RPMI7951 (cell line): ENCODE data around the gene MAD1L1. TPM values are rescaled to one million over a fixed set of nuclear protein-coding genes. Genes with fewer than 3 reads are reported as not detected.

Experiments
- DNase-seq: peaks from one replicate; pipeline ENCODE4 v3.0.0-alpha.2; 2012; ENCODE audit warnings: low read depth
- total RNA-seq: library from RNA; depleted of rRNA; stranded (reverse); fragments of >200 nt; shearing (Covaris generic); gene quantifications from 2 replicates; pipeline ENCODE4 v1.2.3, GENCODE V29; 2014

Gene MAD1L1
- total RNA-seq, 1 experiment from 2014 or later: 133 TPM

- DNase-seq: no peak
Observed at GRCh38 chr7:2140216-2141020, 92.3 kb downstream of the MAD1L1 start.

GRCh38 chr7:2139004-2139699 lies 93.6 kb downstream of the MAD1L1 start:
- no peak for DNase-seq

- no peak for DNase-seq
Observed at GRCh38 chr7:2138146-2138765, 94.5 kb downstream of the MAD1L1 start.

- DNase-seq: no peak
Observed at GRCh38 chr7:2134740-2135139, 98.0 kb downstream of the MAD1L1 start.

- no peak for DNase-seq
Observed at GRCh38 chr7:2132243-2132642, 100.5 kb downstream of the MAD1L1 start.

- no peak for DNase-seq
Observed at GRCh38 chr7:2131800-2132199, 100.9 kb downstream of the MAD1L1 start.

GRCh38 chr7:2131341-2131740 lies 101.4 kb downstream of the MAD1L1 start:
- no peak for DNase-seq

- no peak for DNase-seq
Observed at GRCh38 chr7:2130096-2130375, 102.7 kb downstream of the MAD1L1 start.

GRCh38 chr7:2129323-2130095 lies 103.2 kb downstream of the MAD1L1 start:
- no peak for DNase-seq

- DNase-seq: no peak
Observed at GRCh38 chr7:2128601-2129322, 104.0 kb downstream of the MAD1L1 start.

GRCh38 chr7:2126621-2127020 lies 106.1 kb downstream of the MAD1L1 start:
- DNase-seq: no peak

GRCh38 chr7:2125931-2126330 lies 106.8 kb downstream of the MAD1L1 start:
- DNase-seq: no peak

GRCh38 chr7:2124604-2125345 lies 108.0 kb downstream of the MAD1L1 start:
- DNase-seq: no peak

GRCh38 chr7:2123916-2124315 lies 108.8 kb downstream of the MAD1L1 start:
- DNase-seq: no peak

GRCh38 chr7:2123360-2123759 lies 109.4 kb downstream of the MAD1L1 start:
- no peak for DNase-seq

- DNase-seq: no peak
Observed at GRCh38 chr7:2122651-2123050, 110.1 kb downstream of the MAD1L1 start.

- DNase-seq: no peak
Observed at GRCh38 chr7:2120841-2121830, 111.6 kb downstream of the MAD1L1 start.

- DNase-seq: no peak
Observed at GRCh38 chr7:2120251-2120660, 112.5 kb downstream of the MAD1L1 start.

GRCh38 chr7:2118630-2119190 lies 114.0 kb downstream of the MAD1L1 start:
- no peak for DNase-seq
